RWPE1 (cell line): ENCODE measurements around the gene TSPAN32.

Source experiments
- CTCF ChIA-PET: fragments of 350-600 bp; sonication (Branson Sonifier 250); formaldehyde crosslinking; extraction: SDS; loops from one replicate; lab custom pipeline; 2021; lab: Yijun Ruan, JAX
- POLR2A ChIA-PET: fragments of 400-600 bp; formaldehyde crosslinking; extraction: SDS; loops from one replicate; lab custom pipeline; 2020; ENCODE audit warnings: antibody characterized with exemption; ENCODE audit not compliant: low non-redundant PET; lab: Yijun Ruan, JAX
- DNase-seq: peaks from one replicate; pipeline ENCODE4 v3.0.0; 2012; ENCODE audit warnings: low spot score
- H3K27ac ChIP-seq: fragments of 450-650 bp; 2 replicates; pipeline ENCODE4 v1.5.1; 2017
- CTCF ChIP-seq: fragments of 450-650 bp; conservative IDR thresholded peaks from 2 replicates; pipeline ENCODE4 v1.5.1; 2017; ENCODE audit warnings: low read depth, mild to moderate bottlenecking

The TSPAN32 gene

DNA sequence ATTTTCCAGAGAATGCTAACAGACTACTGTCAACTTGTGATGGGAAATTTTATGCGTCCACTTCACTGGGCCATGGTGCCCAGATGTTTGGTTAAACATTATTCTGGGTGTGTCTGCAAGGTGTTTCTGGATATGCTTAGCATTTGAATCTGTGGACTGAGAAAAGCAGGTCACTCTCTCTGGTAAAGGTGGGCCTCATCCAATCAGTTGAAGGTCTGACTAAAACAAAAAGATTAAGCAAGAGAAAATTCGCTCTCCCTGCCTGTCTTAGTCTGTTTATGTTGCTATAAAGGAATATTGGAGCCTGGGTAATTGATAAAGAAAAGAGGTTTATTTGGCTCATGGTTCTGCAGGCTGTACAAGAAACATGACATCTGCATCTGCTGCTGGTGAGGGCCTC, 43.2 kb downstream of the TSPAN32 start:
- H3K27ac ChIP-seq: no peak overlapping the region
- no peak for TF ChIP-seq CTCF
- DNase-seq: no peak
- ChIA-PET POLR2A (no interaction called here), CTCF (interaction anchor here (1.0 kb wide), 1 partner anchor 75 kb away, joined by 5 read pairs; no protein-coding TSS in a partner anchor)

DNA sequence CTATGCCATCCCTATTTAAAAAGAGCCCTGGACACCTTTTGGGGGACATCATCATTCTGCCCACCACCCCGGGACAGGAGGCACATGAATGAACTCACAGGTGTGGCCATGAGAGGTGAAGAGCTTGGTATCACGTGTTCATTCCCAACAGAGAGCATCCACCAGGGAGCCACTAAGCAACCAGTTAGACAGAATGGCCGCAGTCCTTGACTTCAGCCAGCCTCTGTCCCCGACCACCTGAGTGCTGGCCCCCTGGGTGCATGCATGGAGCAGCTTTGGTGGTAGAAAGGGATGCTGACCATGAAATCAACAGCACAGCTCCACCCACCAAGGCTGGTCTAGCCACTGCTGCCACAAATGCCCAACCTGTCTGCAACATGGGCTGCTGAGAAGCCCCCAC, 44.2 kb downstream of the TSPAN32 start:
- ChIA-PET POLR2A (no interaction called here), CTCF (interaction anchor here (0.8 to 1.0 kb wide), 2 partner anchors 74 to 187 kb away, joined by 3 to 5 read pairs; no protein-coding TSS in a partner anchor)
- no peak for DNase-seq
- no peak overlapping the region for H3K27ac ChIP-seq
- no peak for TF ChIP-seq CTCF

GRCh38 chr11:2346586-2347307, 44.9 kb downstream of the TSPAN32 start:
- ChIA-PET POLR2A (no interaction called here), CTCF (no interaction called here)
- no peak for DNase-seq
- no peak for TF ChIP-seq CTCF
- H3K27ac ChIP-seq: no peak overlapping the region

DNA sequence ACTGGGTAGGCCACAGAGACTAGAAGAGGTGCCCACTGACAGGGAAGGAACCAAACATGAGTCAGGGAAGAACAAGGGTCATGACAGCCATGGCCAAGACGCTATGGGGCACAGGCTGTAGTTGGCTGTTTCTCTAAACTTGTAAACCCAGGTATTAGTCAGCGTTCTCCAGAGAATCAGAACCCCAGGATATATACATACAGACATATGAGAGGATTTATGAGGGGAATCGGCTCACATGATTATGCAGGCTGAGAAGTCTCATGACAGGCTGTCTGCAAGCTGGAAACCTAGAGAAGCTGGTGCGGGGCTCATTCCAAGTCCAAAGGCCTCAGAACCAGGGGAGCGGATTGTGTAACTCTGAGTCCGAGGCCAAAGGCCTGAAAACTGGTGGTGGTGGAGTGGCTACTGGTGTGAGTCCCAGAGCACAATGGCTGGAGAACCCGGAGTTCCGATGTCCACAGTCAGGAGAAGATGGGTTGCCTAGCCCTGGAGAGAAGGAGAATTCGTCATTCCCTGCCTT, 45.6 kb downstream of the TSPAN32 start:
- no peak for TF ChIP-seq CTCF
- no peak for DNase-seq
- POLR2A ChIA-PET: no interaction called here
- CTCF ChIA-PET: no interaction called here
- H3K27ac ChIP-seq: no peak overlapping the region

DNA sequence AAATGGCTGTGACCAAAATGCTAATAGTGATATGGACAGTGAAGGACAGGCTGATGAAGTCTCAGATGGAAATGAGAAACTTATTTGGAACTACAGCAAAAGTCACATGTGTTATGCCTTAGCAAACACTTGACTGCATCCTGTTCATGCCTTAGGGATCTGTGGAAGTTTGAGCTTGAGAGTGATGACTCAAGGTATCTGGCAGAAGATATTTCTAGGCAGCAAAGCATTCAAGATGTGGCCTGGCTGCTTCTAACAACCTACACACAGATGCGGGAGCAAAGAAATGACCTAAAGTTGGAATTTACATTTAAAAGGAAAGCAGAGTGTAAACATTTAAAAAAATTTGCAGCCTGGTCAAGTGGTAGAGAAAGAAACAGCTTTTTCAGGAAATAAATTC, 47.2 kb downstream of the TSPAN32 start:
- H3K27ac ChIP-seq: no peak overlapping the region
- ChIA-PET CTCF (no interaction called here), POLR2A (no interaction called here)
- no peak for DNase-seq
- no peak for TF ChIP-seq CTCF

DNA sequence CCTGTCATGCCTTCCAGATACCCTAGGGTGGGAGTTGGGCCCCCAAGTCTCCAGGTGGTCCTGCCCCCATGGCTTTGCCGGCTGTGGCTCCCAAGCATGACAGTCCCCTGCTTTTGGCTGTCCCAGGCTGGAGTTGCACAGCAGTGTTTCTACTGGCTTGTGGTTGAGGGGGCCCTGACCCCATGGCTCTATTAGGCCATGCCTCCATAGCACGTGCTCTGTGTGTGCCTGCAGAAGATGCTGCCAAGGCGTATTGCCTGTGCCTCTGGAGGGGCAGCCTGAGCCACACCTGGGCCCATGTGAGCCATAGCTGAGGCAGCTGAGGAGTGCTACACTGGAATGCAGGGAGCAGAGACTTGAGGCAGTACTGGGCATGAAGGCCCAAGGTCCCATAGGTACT, 49.9 kb downstream of the TSPAN32 start:
- no peak for TF ChIP-seq CTCF
- CTCF ChIA-PET: no interaction called here
- DNase-seq: no peak
- POLR2A ChIA-PET: no interaction called here
- no peak overlapping the region for H3K27ac ChIP-seq
